ENCODE measurements around the gene TAPBPL.

Gene TAPBPL

DNA sequence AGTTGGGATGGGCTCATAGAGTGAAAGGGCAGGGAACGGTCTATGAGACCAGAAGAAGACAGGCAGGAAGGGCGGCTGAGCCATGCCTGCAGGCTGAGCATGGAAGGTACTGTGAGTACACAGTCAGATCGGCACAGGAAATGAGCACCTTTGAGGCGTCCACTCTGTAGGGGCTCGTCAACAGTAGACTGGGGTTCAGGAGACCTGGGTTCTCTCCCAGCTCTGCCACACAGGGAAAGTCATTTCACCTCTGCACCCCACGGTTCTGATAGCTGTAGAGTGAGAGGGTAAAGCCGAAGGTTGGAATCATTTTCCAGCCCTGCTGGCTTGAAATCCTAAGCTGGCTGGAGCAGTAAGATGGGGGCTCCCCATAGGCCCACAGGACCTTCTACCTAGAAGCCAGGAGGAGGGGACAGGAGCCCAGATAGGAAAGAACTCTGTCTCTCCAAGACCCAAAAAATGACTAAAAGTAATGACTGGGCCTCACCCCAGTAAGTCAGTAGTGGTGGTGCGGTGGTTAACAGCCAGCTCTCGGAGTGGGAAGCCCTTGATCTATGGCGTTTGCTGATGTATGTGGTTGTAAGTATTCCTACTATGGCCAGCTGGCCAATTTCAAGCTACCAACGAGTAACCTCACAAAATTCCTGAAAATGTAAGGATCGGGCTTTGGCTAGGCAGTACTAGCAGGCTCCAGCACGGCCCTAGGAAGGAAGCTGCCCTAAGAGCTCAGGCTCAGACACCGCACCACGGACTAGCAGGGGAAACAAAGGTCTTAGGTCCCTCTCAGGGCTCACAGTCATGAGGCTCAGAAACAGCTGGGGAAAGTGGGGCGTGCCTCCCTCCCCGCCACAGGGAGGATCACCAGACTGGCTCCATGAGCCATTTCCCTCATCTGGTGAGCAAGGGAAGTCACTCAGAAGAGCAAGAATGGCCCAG, 17.4 kb upstream of the TAPBPL start:
- no peak overlapping the region for H2BK15ac ChIP-seq (ENCODE audit: low read depth, poor library complexity, severe bottlenecking)
- H3K27me3 ChIP-seq (ENCODE audit: control insufficient read depth in 1 of 2, insufficient read depth in 1 of 2, low read length in 2 of 2): no peaks in the 10 kb centered on the region
- no peak for DNase-seq
- no peak overlapping the region for H2AK5ac ChIP-seq (ENCODE audit: low read length, severe bottlenecking)
- H2BK5ac ChIP-seq (ENCODE audit: low read depth, low read length, poor library complexity, severe bottlenecking): no peak overlapping the region
- 84% methylated on average over 16 of the region's 17 CpGs for WGBS
- no peak overlapping the region for H2BK120ac ChIP-seq (ENCODE audit: low read depth, low read length)
- H4K8ac ChIP-seq (ENCODE audit: low read length): no peak overlapping the region
- H3K4me3 ChIP-seq (ENCODE audit: insufficient read depth in 1 of 2, low read depth in 1 of 2, low read length in 2 of 2): no peak overlapping the region
- H3K4me2 ChIP-seq (ENCODE audit: low read length, poor library complexity, severe bottlenecking): no peak overlapping the region
- peaks cover 0 to 3% of the 10 kb centered on the region in 2 experiments for H3K36me3 ChIP-seq (ENCODE audit: control insufficient read depth in 1 of 2, insufficient read depth in 2 of 2, low read depth in 1 of 2, low read length in 2 of 2)
- H3K27ac ChIP-seq (ENCODE audit: low read length, poor library complexity, severe bottlenecking): no peak overlapping the region
- peaks cover 7% of the 10 kb centered on the region for H3K4me1 ChIP-seq (ENCODE audit: control insufficient read depth, insufficient read depth, low read depth, low read length)
- peak overlapping the region; percentile 63 for H4K91ac ChIP-seq (ENCODE audit: low read length)
- H2BK12ac ChIP-seq (ENCODE audit: low read length in 2 of 2): peak overlapping the region in 1 of 2 experiments; percentile 42
- H3K79me1 ChIP-seq (replicated peaks; ENCODE audit: low read length, poor library complexity, severe bottlenecking): no peaks in the 10 kb centered on the region
- H3K23ac ChIP-seq (ENCODE audit: low read length in 2 of 2): no peak overlapping the region
- H3K18ac ChIP-seq (ENCODE audit: low read depth in 1 of 2, low read length in 2 of 2): no peak overlapping the region
- no peaks in the 10 kb centered on the region for H3K9me3 ChIP-seq (ENCODE audit: control insufficient read depth, low read length)
- no peak overlapping the region for H3K9ac ChIP-seq (ENCODE audit: low read length)
- H2AFZ ChIP-seq (ENCODE audit: low read depth, low read length): peak overlapping the region; percentile 65
- peak overlapping the region in 1 of 2 experiments; percentile 49 for H3K14ac ChIP-seq (ENCODE audit: low read length in 2 of 2)
- peak overlapping the region in 1 of 2 experiments; percentile 42 for H3K4ac ChIP-seq (ENCODE audit: low read depth in 1 of 2, low read length in 2 of 2)

DNA sequence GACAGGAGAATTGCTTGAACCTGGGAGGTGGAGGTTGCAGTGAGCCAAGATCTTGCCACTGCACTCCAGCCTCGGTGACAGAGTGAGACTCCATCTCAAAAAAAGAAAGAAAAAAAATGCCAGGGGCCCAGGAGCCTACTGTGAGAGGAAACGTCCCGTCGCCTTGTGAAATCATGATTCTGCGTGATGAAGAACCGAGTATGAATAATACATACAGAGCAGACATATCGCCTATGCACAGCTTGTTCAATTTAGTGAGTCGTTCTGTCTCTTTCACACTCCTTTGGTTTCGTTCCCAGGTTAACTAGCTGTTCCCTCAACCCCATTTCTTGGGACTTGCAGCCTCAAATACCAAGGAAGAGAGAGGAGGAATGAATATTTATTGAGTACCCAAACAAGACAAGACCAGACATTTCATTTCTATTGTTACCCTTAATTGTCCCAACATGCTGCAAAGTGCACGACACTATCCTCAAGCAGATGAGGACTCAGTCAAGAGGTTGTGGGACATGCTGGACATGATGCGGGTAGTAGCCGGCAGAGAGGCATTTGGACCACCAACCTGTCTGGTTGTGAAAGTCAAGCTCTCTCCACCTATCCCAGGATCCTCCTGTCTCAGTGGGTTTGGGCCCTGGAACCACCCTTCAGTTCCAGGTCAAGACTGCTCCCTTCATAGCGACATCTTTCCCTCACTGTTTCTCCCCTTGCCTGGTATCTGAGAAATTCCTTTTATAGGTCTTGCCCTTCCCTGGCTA, 15.7 kb upstream of the TAPBPL start:
- Histone ChIP-seq H2BK5ac (ENCODE audit: low read depth, low read length, poor library complexity, severe bottlenecking) (no peak overlapping the region), H4K91ac (ENCODE audit: low read length) (no peak overlapping the region), H3K4me2 (ENCODE audit: low read length, poor library complexity, severe bottlenecking) (no peak overlapping the region), H3K27ac (ENCODE audit: low read length, poor library complexity, severe bottlenecking) (no peak overlapping the region), H3K18ac (ENCODE audit: low read depth in 1 of 2, low read length in 2 of 2) (no peak overlapping the region), H3K36me3 (ENCODE audit: control insufficient read depth in 1 of 2, insufficient read depth in 2 of 2, low read depth in 1 of 2, low read length in 2 of 2) (peaks cover 0 to 4% of the 10 kb centered on the region in 2 experiments), H3K79me1 (replicated peaks; ENCODE audit: low read length, poor library complexity, severe bottlenecking) (no peaks in the 10 kb centered on the region), H3K23ac (ENCODE audit: low read length in 2 of 2) (no peak overlapping the region), H2BK12ac (ENCODE audit: low read length in 2 of 2) (no peak overlapping the region), H3K9me3 (ENCODE audit: control insufficient read depth, low read length) (no peaks in the 10 kb centered on the region), H2AFZ (ENCODE audit: low read depth, low read length) (no peak overlapping the region), H3K4ac (ENCODE audit: low read depth in 1 of 2, low read length in 2 of 2) (no peak overlapping the region), H3K27me3 (ENCODE audit: control insufficient read depth in 1 of 2, insufficient read depth in 1 of 2, low read length in 2 of 2) (no peaks in the 10 kb centered on the region), H4K8ac (ENCODE audit: low read length) (no peak overlapping the region), H3K14ac (ENCODE audit: low read length in 2 of 2) (no peak overlapping the region), H3K9ac (ENCODE audit: low read length) (no peak overlapping the region), H2AK5ac (ENCODE audit: low read length, severe bottlenecking) (no peak overlapping the region), H3K4me3 (ENCODE audit: insufficient read depth in 1 of 2, low read depth in 1 of 2, low read length in 2 of 2) (no peak overlapping the region), H3K4me1 (ENCODE audit: control insufficient read depth, insufficient read depth, low read depth, low read length) (peaks cover 1% of the 10 kb centered on the region), H2BK15ac (ENCODE audit: low read depth, poor library complexity, severe bottlenecking) (no peak overlapping the region), H2BK120ac (ENCODE audit: low read depth, low read length) (no peak overlapping the region)
- WGBS: 91% methylated on average over 12 of the region's 13 CpGs
- DNase-seq: no peak

DNA sequence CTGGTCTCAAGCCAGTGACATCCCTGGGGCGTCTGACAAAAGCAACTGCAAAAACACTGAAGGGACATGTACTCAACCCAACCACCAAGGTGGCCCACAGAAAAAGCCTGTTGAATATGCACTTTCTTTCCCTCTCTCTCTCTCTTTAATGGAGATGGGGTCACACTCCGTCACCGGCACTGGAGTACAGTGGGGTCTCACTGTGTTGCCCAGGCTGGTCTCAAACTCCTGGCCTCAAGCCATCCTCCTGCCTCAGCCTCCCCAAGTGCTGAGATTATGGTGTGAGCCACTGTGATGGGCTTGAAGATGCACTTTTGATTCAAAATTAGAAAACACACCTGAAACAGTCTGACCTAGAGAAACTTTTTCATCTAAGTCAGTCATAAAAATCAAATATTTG, 14.3 kb upstream of the TAPBPL start:
- Histone ChIP-seq H3K9me3 (ENCODE audit: control insufficient read depth, low read length) (no peaks in the 10 kb centered on the region), H3K27ac (ENCODE audit: low read length, poor library complexity, severe bottlenecking) (no peak overlapping the region), H3K4me3 (ENCODE audit: insufficient read depth in 1 of 2, low read depth in 1 of 2, low read length in 2 of 2) (no peak overlapping the region), H3K14ac (ENCODE audit: low read length in 2 of 2) (no peak overlapping the region), H2BK120ac (ENCODE audit: low read depth, low read length) (no peak overlapping the region), H2BK12ac (ENCODE audit: low read length in 2 of 2) (no peak overlapping the region), H3K27me3 (ENCODE audit: control insufficient read depth in 1 of 2, insufficient read depth in 1 of 2, low read length in 2 of 2) (no peaks in the 10 kb centered on the region), H3K4me2 (ENCODE audit: low read length, poor library complexity, severe bottlenecking) (no peak overlapping the region), H2BK15ac (ENCODE audit: low read depth, poor library complexity, severe bottlenecking) (no peak overlapping the region), H2AK5ac (ENCODE audit: low read length, severe bottlenecking) (no peak overlapping the region), H3K4ac (ENCODE audit: low read depth in 1 of 2, low read length in 2 of 2) (no peak overlapping the region), H3K23ac (ENCODE audit: low read length in 2 of 2) (no peak overlapping the region), H2AFZ (ENCODE audit: low read depth, low read length) (no peak overlapping the region), H3K79me1 (replicated peaks; ENCODE audit: low read length, poor library complexity, severe bottlenecking) (no peaks in the 10 kb centered on the region), H2BK5ac (ENCODE audit: low read depth, low read length, poor library complexity, severe bottlenecking) (no peak overlapping the region), H4K91ac (ENCODE audit: low read length) (no peak overlapping the region), H3K18ac (ENCODE audit: low read depth in 1 of 2, low read length in 2 of 2) (no peak overlapping the region), H3K36me3 (ENCODE audit: control insufficient read depth in 1 of 2, insufficient read depth in 2 of 2, low read depth in 1 of 2, low read length in 2 of 2) (peaks cover 0 to 9% of the 10 kb centered on the region in 2 experiments), H3K4me1 (ENCODE audit: control insufficient read depth, insufficient read depth, low read depth, low read length) (peaks cover 1% of the 10 kb centered on the region), H4K8ac (ENCODE audit: low read length) (no peak overlapping the region), H3K9ac (ENCODE audit: low read length) (no peak overlapping the region)
- DNase-seq: no peak
- 97% methylated on average over 3 of the region's 3 CpGs for WGBS

DNA sequence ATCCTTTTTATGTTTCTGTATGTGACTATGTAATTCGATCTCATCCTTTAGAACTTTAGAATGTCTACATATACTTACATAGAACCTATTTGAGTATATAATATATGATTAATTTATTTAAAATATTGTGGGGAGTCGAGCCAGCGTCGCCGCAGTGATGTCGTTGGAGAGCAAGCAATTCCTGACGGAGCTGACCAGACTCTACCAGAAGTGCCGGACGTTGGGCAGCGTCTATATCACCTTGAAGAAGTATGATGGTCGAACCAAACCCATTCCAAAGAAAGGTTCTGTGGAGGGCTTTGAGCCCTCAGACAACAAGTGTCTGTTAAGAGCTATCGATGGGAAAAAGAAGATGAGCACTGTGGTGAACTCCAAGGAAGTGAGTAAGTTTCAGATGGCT, 13.5 kb upstream of the TAPBPL start:
- Histone ChIP-seq H2BK15ac (ENCODE audit: low read depth, poor library complexity, severe bottlenecking) (no peak overlapping the region), H2AFZ (ENCODE audit: low read depth, low read length) (no peak overlapping the region), H2AK5ac (ENCODE audit: low read length, severe bottlenecking) (no peak overlapping the region), H3K79me1 (replicated peaks; ENCODE audit: low read length, poor library complexity, severe bottlenecking) (no peaks in the 10 kb centered on the region), H3K4me1 (ENCODE audit: control insufficient read depth, insufficient read depth, low read depth, low read length) (peaks cover 1% of the 10 kb centered on the region), H3K23ac (ENCODE audit: low read length in 2 of 2) (no peak overlapping the region), H3K14ac (ENCODE audit: low read length in 2 of 2) (no peak overlapping the region), H3K4me2 (ENCODE audit: low read length, poor library complexity, severe bottlenecking) (no peak overlapping the region), H4K8ac (ENCODE audit: low read length) (no peak overlapping the region), H3K4me3 (ENCODE audit: insufficient read depth in 1 of 2, low read depth in 1 of 2, low read length in 2 of 2) (no peak overlapping the region), H2BK5ac (ENCODE audit: low read depth, low read length, poor library complexity, severe bottlenecking) (no peak overlapping the region), H3K9me3 (ENCODE audit: control insufficient read depth, low read length) (no peaks in the 10 kb centered on the region), H3K18ac (ENCODE audit: low read depth in 1 of 2, low read length in 2 of 2) (no peak overlapping the region), H3K9ac (ENCODE audit: low read length) (no peak overlapping the region), H3K36me3 (ENCODE audit: control insufficient read depth in 1 of 2, insufficient read depth in 2 of 2, low read depth in 1 of 2, low read length in 2 of 2) (peaks cover 3 to 10% of the 10 kb centered on the region in 2 experiments), H3K4ac (ENCODE audit: low read depth in 1 of 2, low read length in 2 of 2) (no peak overlapping the region), H2BK120ac (ENCODE audit: low read depth, low read length) (no peak overlapping the region), H4K91ac (ENCODE audit: low read length) (no peak overlapping the region), H2BK12ac (ENCODE audit: low read length in 2 of 2) (no peak overlapping the region), H3K27me3 (ENCODE audit: control insufficient read depth in 1 of 2, insufficient read depth in 1 of 2, low read length in 2 of 2) (no peaks in the 10 kb centered on the region), H3K27ac (ENCODE audit: low read length, poor library complexity, severe bottlenecking) (no peak overlapping the region)
- DNase-seq: no peak
- WGBS: 96% methylated on average over 11 of the region's 12 CpGs
